NK-92 (cell line): Measurements from ENCODE around the gene MCRIP2.
"Not testable (repeated sequence)": the region's sequence is repeated elsewhere in the genome, so short reads cannot be mapped to it uniquely, and the experiment has no call there.

Source experiments
- DNase-seq: peaks from one replicate; lab custom pipeline; 2025; ENCODE audit not compliant: unreplicated experiment; lab: John Stamatoyannopoulos, UW

MCRIP2 gene

GRCh38 chr16:641326-642188 is at the start of gene MCRIP2:
TSS of gene MCRIP2 (plus strand) at chr16:641828. CDS start at chr16:641992, 164 bp downstream.
- no peak for DNase-seq

GRCh38 chr16:591892-592517 is 49.6 kb upstream of the MCRIP2 start:
- no peak for DNase-seq

- DNase-seq = no peak
These were observed 48.9 kb upstream of the MCRIP2 start for GRCh38 chr16:592518-593306.

- DNase-seq = no peak
These were observed 48.2 kb upstream of the MCRIP2 start for GRCh38 chr16:593406-593805.

- DNase-seq = no peak
These were observed 47.8 kb upstream of the MCRIP2 start for GRCh38 chr16:593807-594206.

- no peak for DNase-seq
These were observed 46.5 kb upstream of the MCRIP2 start for GRCh38 chr16:595094-595528.

- DNase-seq = no peak
These were observed 45.5 kb upstream of the MCRIP2 start for GRCh38 chr16:595942-596735.

- DNase-seq = no peak
These were observed 44.9 kb upstream of the MCRIP2 start for GRCh38 chr16:596736-597060.

GRCh38 chr16:597655-598054 is 44.0 kb upstream of the MCRIP2 start:
- DNase-seq = not testable (repeated sequence)

- DNase-seq = no peak
These were observed 42.5 kb upstream of the MCRIP2 start for GRCh38 chr16:598823-599739.

GRCh38 chr16:600781-601180 is 40.8 kb upstream of the MCRIP2 start:
- no peak for DNase-seq

GRCh38 chr16:603933-604332 is 37.7 kb upstream of the MCRIP2 start:
- DNase-seq = no peak

GRCh38 chr16:606656-607307 is 34.8 kb upstream of the MCRIP2 start:
- DNase-seq = no peak

- no peak for DNase-seq
These were observed 33.6 kb upstream of the MCRIP2 start for GRCh38 chr16:608019-608418.

- DNase-seq = no peak
These were observed 32.3 kb upstream of the MCRIP2 start for GRCh38 chr16:609316-609715.

GRCh38 chr16:609984-610383 is 31.6 kb upstream of the MCRIP2 start:
- no peak for DNase-seq

GRCh38 chr16:610513-611381 is 30.9 kb upstream of the MCRIP2 start:
- no peak for DNase-seq

GRCh38 chr16:615122-615521 is 26.5 kb upstream of the MCRIP2 start:
- DNase-seq = no peak
